ENCODE results near the gene CCNO.

CCNO gene

GRCh38 chr5:55191165-55191564 lies 42.2 kb downstream of the CCNO start:
- Mint-ChIP-seq H3K27ac (no peak overlapping the region), H3K36me3 (ENCODE audit: low read depth) (no peaks in the 10 kb centered on the region), H3K4me1 (ENCODE audit: low read depth) (no peaks in the 10 kb centered on the region), H3K4me3 (no peak overlapping the region), H3K27me3 (ENCODE audit: low read depth) (peaks cover 76% of the 10 kb centered on the region), H3K9me3 (no peaks in the 10 kb centered on the region)

DNA sequence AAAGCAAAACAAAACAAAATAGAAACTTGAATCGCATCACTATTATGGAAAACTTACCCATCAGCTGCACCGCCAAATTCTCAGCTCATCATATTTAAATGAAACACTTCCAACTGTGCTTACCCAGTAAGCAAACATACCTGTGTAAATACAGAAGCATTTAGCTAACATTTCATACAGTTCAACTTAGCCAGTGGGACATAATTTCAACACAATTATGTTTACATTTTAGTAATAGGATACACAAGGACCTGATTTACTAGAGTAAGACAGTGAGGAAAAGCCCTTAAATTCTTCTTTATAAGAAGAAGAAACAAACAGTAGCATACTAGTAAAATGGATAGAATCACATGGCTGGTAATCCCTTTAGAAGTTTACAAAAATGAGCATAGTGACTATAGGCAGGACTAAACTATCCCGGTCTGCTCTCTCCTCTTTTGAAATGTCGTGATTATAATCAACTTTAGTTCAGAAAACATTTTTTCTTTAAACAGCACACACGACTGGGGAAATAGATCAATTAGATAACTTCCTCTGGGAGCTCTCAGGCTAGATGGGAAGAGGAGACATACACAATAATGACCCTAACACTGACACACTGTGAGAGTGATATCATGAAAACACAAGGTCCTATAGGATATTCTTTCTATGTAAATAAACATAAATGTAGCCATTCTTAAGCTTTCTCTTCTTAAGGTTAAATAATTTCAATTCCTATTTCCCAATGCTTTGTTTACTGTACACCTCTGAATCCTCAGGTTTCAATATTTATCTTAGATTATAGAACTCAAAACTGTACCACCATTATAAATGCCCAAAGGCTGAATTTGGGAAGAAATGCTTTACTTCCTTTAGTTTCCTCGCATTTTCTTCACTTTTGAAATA lies 44.5 kb downstream of the CCNO start:
- Mint-ChIP-seq H3K36me3 (ENCODE audit: low read depth) (no peaks in the 10 kb centered on the region), H3K9me3 (no peaks in the 10 kb centered on the region), H3K4me1 (ENCODE audit: low read depth) (no peaks in the 10 kb centered on the region), H3K27ac (no peak overlapping the region), H3K4me3 (no peak overlapping the region), H3K27me3 (ENCODE audit: low read depth) (peaks cover 78% of the 10 kb centered on the region)

- H3K4me3 Mint-ChIP-seq: no peak overlapping the region
- H3K36me3 Mint-ChIP-seq (ENCODE audit: low read depth): no peaks in the 10 kb centered on the region
- H3K4me1 Mint-ChIP-seq (ENCODE audit: low read depth): no peaks in the 10 kb centered on the region
- H3K27ac Mint-ChIP-seq: no peak overlapping the region
- peaks cover 75% of the 10 kb centered on the region for H3K27me3 Mint-ChIP-seq (ENCODE audit: low read depth)
- no peaks in the 10 kb centered on the region for H3K9me3 Mint-ChIP-seq
These were observed 46.0 kb downstream of the CCNO start for GRCh38 chr5:55187370-55187769.

Data from T-helper 1 cell treated with Interleukin-12 subunit alpha and Interleukin-12 subunit beta and Interleukin-4 antibody, amounts not matched to agents 30 μg/mL and 1 μg/mL, for 36 hours (primary cell).